A673 (cell line): ENCODE data around the gene ENTREP1. TPM values are rescaled to one million over a fixed set of nuclear protein-coding genes. Genes with fewer than 3 reads are reported as not detected.

Experiments used
- BruUV-seq: library from RNA; stranded (reverse); fragments of 400-500 nt; replicated peaks from 2 replicates; lab custom pipeline; 2021; lab: Mats Ljungman, UMichigan
- CTCF ChIA-PET: fragments of 300-600 bp; sonication (Branson Sonifier 250); formaldehyde crosslinking; loops from one replicate; lab custom pipeline; 2022; ENCODE audit warnings: antibody characterized with exemption; lab: Charles Lee
- POLR2A ChIA-PET: fragments of 300-600 bp; sonication (Branson Sonifier 250); formaldehyde crosslinking; loops from one replicate; lab custom pipeline; 2022; ENCODE audit warnings: antibody characterized with exemption; ENCODE audit not compliant: low non-redundant PET; lab: Charles Lee
- DNase-seq: peaks from one replicate; pipeline ENCODE4 v3.0.0-alpha.2; 2015; ENCODE audit warnings: low spot score
- H3K27ac ChIP-seq: fragments of 200-600 bp; sonication (generic); 2 replicates; pipeline ENCODE4 v1.5.1; 2016; ENCODE audit warnings: mixed run types, low read depth, mild to moderate bottlenecking, mixed read lengths, antibody characterized with exemption, low read length; ENCODE audit not compliant: poor library complexity, severe bottlenecking
- H3K27me3 ChIP-seq: fragments of 200-600 bp; sonication (generic); replicated peaks from 2 replicates; pipeline ENCODE4 v1.6.1; 2017; ENCODE audit warnings: mixed run types, low read depth, mild to moderate bottlenecking, mixed read lengths, antibody characterized with exemption, low read length; ENCODE audit not compliant: insufficient read depth, poor library complexity
- H3K36me3 ChIP-seq: fragments of 200-600 bp; sonication (generic); 2 replicates; pipeline ENCODE4 v1.6.1; 2016; ENCODE audit warnings: mixed run types, mild to moderate bottlenecking, mixed read lengths, antibody characterized with exemption, low read length; ENCODE audit not compliant: insufficient read depth, poor library complexity, severe bottlenecking
- H3K4me1 ChIP-seq: fragments of 200-600 bp; sonication (generic); 2 replicates; pipeline ENCODE4 v1.6.1; 2017; ENCODE audit warnings: mixed run types, mild to moderate bottlenecking, mixed read lengths, antibody characterized with exemption, low read length; ENCODE audit not compliant: insufficient read depth, poor library complexity, severe bottlenecking
- H3K4me3 ChIP-seq: fragments of 200-600 bp; sonication (generic); 2 replicates; pipeline ENCODE4 v1.5.1; 2016; ENCODE audit warnings: low read depth, mixed run types, mild to moderate bottlenecking, mixed read lengths, low read length; ENCODE audit not compliant: poor library complexity, severe bottlenecking
- H3K9me3 ChIP-seq: fragments of 200-600 bp; sonication (generic); 2 replicates; pipeline ENCODE4 v1.6.1; 2016; ENCODE audit warnings: mixed run types, low read depth, mild to moderate bottlenecking, mixed read lengths, antibody characterized with exemption, low read length; ENCODE audit not compliant: poor library complexity, severe bottlenecking
- CTCF ChIP-seq: fragments of 300-800, 200-600 bp; sonication (generic); conservative IDR thresholded peaks from 2 replicates; pipeline ENCODE4 v1.5.1; 2017; ENCODE audit warnings: low read depth, mild to moderate bottlenecking, antibody characterized with exemption, low read length, moderate library complexity, mixed read lengths
- EZH2 ChIP-seq: fragments of 200-600 bp; sonication (generic); IDR thresholded peaks from 2 replicates; pipeline ENCODE4 v1.6.1; 2017; ENCODE audit warnings: borderline replicate concordance, low read depth, mild to moderate bottlenecking, mixed read lengths, antibody characterized with exemption, low read length; ENCODE audit not compliant: poor library complexity, severe bottlenecking
- intact Hi-C: fragments of 100-400 bp; cut with micrococcal nuclease; formaldehyde crosslinking; loops from one replicate; pipeline ENCODE4 v1.10.0; 2022; ENCODE audit not compliant: unreplicated experiment
- total RNA-seq: library from RNA; stranded (reverse); gene quantifications from 2 replicates; pipeline ENCODE4 v1.2.3, GENCODE V29; 2021

ENTREP1 gene
- total RNA-seq, 1 experiment from 2014 or later, result not detected

GRCh38 chr9:69431777-69432176 lies 106.8 kb downstream of the ENTREP1 start:
- Histone ChIP-seq H3K27ac (no peak overlapping the region), H3K4me1 (no peaks in the 10 kb centered on the region), H3K27me3 (no peaks in the 10 kb centered on the region), H3K9me3 (no peaks in the 10 kb centered on the region), H3K36me3 (no peaks in the 10 kb centered on the region), H3K4me3 (no peak overlapping the region)
- POLR2A ChIA-PET, result no interaction called here
- TF ChIP-seq EZH2 (no peak), CTCF (no peak)
- BruUV-seq, result no TSS peak
- CTCF ChIA-PET, result no interaction called here
- intact Hi-C loops, result no loop called here
- DNase-seq, result no peak

GRCh38 chr9:69432623-69433022 lies 107.6 kb downstream of the ENTREP1 start:
- intact Hi-C loops, result no loop called here
- POLR2A ChIA-PET, result no interaction called here
- no TSS peak for BruUV-seq
- no peak overlapping the region for H3K27ac ChIP-seq
- no peaks in the 10 kb centered on the region for H3K4me1 ChIP-seq
- CTCF ChIA-PET, result no interaction called here
- no peak overlapping the region for H3K4me3 ChIP-seq
- no peaks in the 10 kb centered on the region for H3K36me3 ChIP-seq
- no peaks in the 10 kb centered on the region for H3K27me3 ChIP-seq
- TF ChIP-seq CTCF (no peak), EZH2 (no peak)
- H3K9me3 ChIP-seq, result no peaks in the 10 kb centered on the region
- DNase-seq, result no peak

- no peaks in the 10 kb centered on the region for H3K9me3 ChIP-seq
- no peaks in the 10 kb centered on the region for H3K4me1 ChIP-seq
- no peak overlapping the region for H3K27ac ChIP-seq
- no peaks in the 10 kb centered on the region for H3K27me3 ChIP-seq
- ChIA-PET CTCF (no interaction called here), POLR2A (no interaction called here)
- no peak for DNase-seq
- no peak overlapping the region for H3K4me3 ChIP-seq
- H3K36me3 ChIP-seq, result no peaks in the 10 kb centered on the region
- TF ChIP-seq EZH2 (no peak), CTCF (no peak)
- no TSS peak for BruUV-seq
- intact Hi-C loops, result no loop called here
These were observed 108.4 kb downstream of the ENTREP1 start for GRCh38 chr9:69433392-69433791.
